OCI-LY7 (cell line): ENCODE data around the gene ST6GAL2.

Experiments
- EZH2phosphoT487 ChIP-seq: fragments of 200-600 bp; sonication (generic); IDR thresholded peaks from 2 replicates; pipeline ENCODE4 v1.6.1; 2018; ENCODE audit warnings: low read depth, borderline replicate concordance, mild to moderate bottlenecking, mixed run types, antibody characterized with exemption, low read length, moderate library complexity, mixed read lengths
- TF ChIP-seq, protein P1 (sequence below): fragments of 200-600 bp; sonication (generic); conservative IDR thresholded peaks from 2 replicates; pipeline ENCODE4 v1.5.1; 2014; ENCODE audit warnings: mild to moderate bottlenecking, antibody characterized with exemption, low read length, moderate library complexity, mixed read lengths

DNA sequence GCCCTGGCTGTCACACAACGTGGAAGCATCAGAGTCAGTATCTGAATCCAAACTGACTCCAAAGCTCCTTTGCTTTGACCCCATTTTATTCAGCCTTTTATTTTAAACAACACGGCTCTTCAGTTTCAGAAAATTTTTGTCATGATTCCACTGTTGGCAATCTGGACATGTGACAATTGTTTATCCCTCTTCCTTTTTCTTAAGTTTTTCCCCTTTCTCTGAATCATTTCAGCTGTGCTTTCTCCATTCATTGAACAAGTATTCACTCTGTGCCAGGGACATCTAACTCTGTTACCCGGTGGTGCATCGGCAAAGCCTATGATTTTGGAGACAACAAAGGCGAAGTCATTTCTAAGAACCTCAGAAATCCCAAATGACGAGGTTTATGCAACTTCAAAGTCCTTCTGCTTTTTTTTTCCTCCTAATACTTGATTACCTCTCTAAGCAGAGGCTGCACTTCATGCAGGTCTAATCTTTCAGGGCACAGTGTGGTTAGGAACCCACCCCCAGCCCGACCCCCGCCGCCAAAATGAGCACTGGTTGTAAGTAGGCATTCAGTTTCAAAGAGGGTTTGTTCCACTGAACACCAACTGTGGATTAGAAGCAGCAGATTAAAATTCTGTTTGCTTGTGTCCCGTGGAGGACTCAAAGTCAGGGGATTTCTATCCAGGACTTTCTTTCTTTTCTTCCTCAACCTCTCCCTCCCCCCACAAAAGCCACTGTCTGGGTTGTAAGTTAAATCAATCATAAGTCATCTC lies 18.6 kb downstream of the ST6GAL2 start:
- TF ChIP-seq, protein P1, sequence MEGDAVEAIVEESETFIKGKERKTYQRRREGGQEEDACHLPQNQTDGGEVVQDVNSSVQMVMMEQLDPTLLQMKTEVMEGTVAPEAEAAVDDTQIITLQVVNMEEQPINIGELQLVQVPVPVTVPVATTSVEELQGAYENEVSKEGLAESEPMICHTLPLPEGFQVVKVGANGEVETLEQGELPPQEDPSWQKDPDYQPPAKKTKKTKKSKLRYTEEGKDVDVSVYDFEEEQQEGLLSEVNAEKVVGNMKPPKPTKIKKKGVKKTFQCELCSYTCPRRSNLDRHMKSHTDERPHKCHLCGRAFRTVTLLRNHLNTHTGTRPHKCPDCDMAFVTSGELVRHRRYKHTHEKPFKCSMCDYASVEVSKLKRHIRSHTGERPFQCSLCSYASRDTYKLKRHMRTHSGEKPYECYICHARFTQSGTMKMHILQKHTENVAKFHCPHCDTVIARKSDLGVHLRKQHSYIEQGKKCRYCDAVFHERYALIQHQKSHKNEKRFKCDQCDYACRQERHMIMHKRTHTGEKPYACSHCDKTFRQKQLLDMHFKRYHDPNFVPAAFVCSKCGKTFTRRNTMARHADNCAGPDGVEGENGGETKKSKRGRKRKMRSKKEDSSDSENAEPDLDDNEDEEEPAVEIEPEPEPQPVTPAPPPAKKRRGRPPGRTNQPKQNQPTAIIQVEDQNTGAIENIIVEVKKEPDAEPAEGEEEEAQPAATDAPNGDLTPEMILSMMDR, result no peak
- no peak for TF ChIP-seq EZH2phosphoT487
